Parathyroid adenoma (tissue), 2 donors: ENCODE measurements around the gene SUSD1.

ENCODE experiments used
- H2AFZ ChIP-seq: fragments of 300-600 bp; sonication (generic); one replicate; pipeline ENCODE4 v1.7.0; 2017; ENCODE audit warnings: antibody characterized with exemption, mild to moderate bottlenecking
- H3K27ac ChIP-seq: fragments of 300-600 bp; sonication (generic); one replicate; pipeline ENCODE4 v1.7.0; 2017
- H3K27me3 ChIP-seq: fragments of 300-600 bp; sonication (generic); one replicate; pipeline ENCODE4 v1.7.0; 2017; ENCODE audit warnings: low read length; ENCODE audit not compliant: control insufficient read depth, insufficient read depth
- H3K36me3 ChIP-seq: fragments of 300-600 bp; sonication (generic); one replicate; pipeline ENCODE4 v1.7.0; 2017; ENCODE audit warnings: low read length; ENCODE audit not compliant: control insufficient read depth, insufficient read depth
- H3K4me1 ChIP-seq: fragments of 300-600 bp; sonication (generic); one replicate; pipeline ENCODE4 v1.7.0; 2017; ENCODE audit warnings: control low read depth
- H3K4me2 ChIP-seq: fragments of 300-600 bp; sonication (generic); one replicate; pipeline ENCODE4 v1.7.0; 2017; ENCODE audit warnings: low read length
- H3K4me3 ChIP-seq: fragments of 300-600 bp; sonication (generic); one replicate; pipeline ENCODE4 v1.7.0; 2017; ENCODE audit warnings: low read depth, low read length
- H3K79me2 ChIP-seq: fragments of 300-600 bp; sonication (generic); one replicate; pipeline ENCODE4 v1.7.0; 2017; ENCODE audit warnings: control low read depth
- H3K9ac ChIP-seq: fragments of 300-600 bp; sonication (generic); one replicate; pipeline ENCODE4 v1.7.0; 2017; ENCODE audit warnings: mild to moderate bottlenecking
- H3K9me3 ChIP-seq: fragments of 300-600 bp; sonication (generic); one replicate; pipeline ENCODE4 v1.7.0; 2017; ENCODE audit warnings: low read length; ENCODE audit not compliant: control insufficient read depth
- TF ChIP-seq, protein P1 (sequence below): fragments of 300-600 bp; sonication (generic); IDR thresholded peaks from one replicate; pipeline ENCODE4 v1.7.0; 2017; ENCODE audit warnings: antibody characterized with exemption, mild to moderate bottlenecking
- donor health status: primary hyperparathyroidism.

SUSD1 gene

DNA sequence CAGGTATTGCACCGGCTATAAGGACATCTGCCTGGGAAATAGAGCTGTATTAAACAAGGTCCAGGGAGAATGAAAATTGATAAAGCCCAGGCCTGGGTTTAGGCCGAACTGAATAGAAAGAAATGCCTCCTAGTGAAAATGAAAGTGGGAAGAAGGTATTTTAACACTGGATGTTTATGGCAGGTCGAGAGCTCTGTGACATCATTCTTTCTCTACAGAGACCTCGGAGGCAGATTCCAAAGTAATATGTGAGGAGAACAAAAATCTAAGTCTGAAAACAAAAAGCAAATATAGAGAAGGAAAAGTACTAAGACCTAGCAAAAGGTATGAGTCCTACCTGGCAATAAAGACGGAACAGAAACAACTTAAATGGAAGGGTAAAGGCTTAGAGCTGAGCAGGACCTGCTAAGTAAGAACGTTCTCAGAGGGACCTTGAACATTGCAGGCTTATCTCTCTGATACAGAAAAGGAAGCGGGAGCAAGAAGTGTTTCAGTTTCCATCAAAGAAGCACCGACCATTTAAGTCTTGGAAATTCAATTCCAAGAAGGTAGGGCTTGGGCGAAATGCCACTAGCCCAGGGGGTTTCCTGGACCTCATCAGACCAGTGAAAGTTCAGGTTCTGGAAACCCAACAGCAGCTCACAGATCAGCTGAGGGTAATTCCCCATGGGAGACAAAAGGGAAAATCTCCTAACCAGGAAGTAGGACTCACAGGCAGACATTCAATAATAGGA lies 80.0 kb downstream of the SUSD1 start:
- Histone ChIP-seq H3K27me3 (no peaks in the 10 kb centered on the region), H3K79me2 (no peaks in the 10 kb centered on the region), H3K4me1 (no peaks in the 10 kb centered on the region), H2AFZ (no peak overlapping the region), H3K9me3 (no peaks in the 10 kb centered on the region), H3K9ac (no peak overlapping the region), H3K36me3 (no peaks in the 10 kb centered on the region), H3K4me2 (no peak overlapping the region), H3K4me3 (no peak overlapping the region), H3K27ac (no peak overlapping the region)
- TF ChIP-seq, protein P1, sequence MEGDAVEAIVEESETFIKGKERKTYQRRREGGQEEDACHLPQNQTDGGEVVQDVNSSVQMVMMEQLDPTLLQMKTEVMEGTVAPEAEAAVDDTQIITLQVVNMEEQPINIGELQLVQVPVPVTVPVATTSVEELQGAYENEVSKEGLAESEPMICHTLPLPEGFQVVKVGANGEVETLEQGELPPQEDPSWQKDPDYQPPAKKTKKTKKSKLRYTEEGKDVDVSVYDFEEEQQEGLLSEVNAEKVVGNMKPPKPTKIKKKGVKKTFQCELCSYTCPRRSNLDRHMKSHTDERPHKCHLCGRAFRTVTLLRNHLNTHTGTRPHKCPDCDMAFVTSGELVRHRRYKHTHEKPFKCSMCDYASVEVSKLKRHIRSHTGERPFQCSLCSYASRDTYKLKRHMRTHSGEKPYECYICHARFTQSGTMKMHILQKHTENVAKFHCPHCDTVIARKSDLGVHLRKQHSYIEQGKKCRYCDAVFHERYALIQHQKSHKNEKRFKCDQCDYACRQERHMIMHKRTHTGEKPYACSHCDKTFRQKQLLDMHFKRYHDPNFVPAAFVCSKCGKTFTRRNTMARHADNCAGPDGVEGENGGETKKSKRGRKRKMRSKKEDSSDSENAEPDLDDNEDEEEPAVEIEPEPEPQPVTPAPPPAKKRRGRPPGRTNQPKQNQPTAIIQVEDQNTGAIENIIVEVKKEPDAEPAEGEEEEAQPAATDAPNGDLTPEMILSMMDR = no peak

DNA sequence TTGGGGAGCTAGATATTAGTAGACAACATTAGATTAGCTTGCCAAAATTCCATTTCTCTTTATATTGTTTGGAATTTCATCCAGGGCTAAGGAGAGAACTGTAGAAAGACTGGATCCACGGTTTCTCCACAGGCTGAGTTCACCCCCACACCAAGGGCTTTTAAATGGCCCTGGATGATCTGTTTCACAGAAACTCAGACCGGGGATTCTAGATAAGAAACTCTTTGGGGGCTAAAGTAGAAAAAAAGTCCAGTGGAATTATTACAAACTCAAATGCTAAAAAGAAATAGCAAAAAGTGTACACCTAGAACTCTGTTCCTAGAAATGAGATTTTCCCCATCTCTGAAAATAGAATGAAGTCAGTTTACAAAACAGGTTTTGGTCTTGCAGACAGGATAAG lies 80.9 kb downstream of the SUSD1 start:
- Histone ChIP-seq H2AFZ (no peak overlapping the region), H3K9me3 (no peaks in the 10 kb centered on the region), H3K4me1 (no peaks in the 10 kb centered on the region), H3K4me2 (no peak overlapping the region), H3K27ac (no peak overlapping the region), H3K4me3 (no peak overlapping the region), H3K9ac (no peak overlapping the region), H3K36me3 (no peaks in the 10 kb centered on the region), H3K79me2 (no peaks in the 10 kb centered on the region), H3K27me3 (no peaks in the 10 kb centered on the region)
- TF ChIP-seq, protein P1 = no peak

DNA sequence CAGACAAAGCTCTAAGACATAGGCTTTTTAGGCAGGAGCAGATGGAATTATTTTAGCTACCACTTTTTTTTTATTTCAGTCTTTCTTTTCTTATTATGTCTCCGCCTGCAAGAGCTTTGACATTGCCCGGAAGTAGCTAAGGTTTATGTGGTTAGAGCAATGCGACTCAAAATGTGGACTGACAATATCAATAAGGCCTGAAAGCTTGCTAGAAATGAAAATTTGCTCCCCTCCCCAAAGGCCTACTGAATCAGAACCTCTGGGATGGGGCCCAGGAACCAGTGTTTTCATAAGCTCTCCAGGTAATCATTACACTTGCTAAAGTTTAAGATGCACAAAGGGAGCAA lies 81.3 kb downstream of the SUSD1 start:
- Histone ChIP-seq H3K9ac (no peak overlapping the region), H3K79me2 (no peaks in the 10 kb centered on the region), H3K4me2 (no peak overlapping the region), H3K27me3 (no peaks in the 10 kb centered on the region), H3K36me3 (no peaks in the 10 kb centered on the region), H3K27ac (no peak overlapping the region), H3K9me3 (no peaks in the 10 kb centered on the region), H3K4me1 (no peaks in the 10 kb centered on the region), H2AFZ (no peak overlapping the region), H3K4me3 (no peak overlapping the region)
- TF ChIP-seq, protein P1 = no peak

DNA sequence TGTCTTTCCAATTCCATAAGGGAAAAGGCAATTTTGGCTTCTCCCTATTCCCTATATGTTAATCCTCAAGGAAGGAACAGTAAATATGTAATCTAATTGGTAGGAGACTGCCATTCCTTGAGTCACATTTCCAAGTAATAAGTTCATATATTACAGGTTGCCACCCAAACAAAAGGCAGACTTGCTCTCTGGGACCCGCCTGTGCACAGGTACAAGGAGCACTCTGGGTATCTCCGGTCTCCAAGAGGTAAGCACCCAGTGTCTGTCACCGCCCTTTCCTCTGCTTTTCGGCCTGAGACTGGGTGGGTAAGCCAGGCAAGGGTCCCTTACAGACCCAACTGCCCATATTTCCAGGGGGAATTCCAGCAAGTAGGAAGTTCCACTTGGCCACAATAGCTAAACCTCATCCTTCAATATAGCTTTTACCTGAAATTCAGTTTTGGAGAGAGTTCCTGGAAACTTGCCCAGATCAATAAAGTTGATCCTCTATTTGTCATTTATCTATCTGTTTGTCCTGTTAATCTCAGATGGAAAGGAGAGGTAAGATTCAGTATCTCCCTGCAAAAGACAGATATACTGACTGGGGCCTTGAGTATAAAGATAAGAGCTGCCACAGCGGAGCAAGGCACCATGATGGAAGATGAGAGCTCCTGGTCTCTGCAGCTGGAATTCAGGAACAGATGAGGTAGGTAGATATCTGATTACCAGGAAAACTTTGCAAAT lies 81.8 kb downstream of the SUSD1 start:
- Histone ChIP-seq H3K27me3 (no peaks in the 10 kb centered on the region), H2AFZ (no peak overlapping the region), H3K9ac (no peak overlapping the region), H3K4me3 (no peak overlapping the region), H3K4me1 (no peaks in the 10 kb centered on the region), H3K4me2 (no peak overlapping the region), H3K9me3 (no peaks in the 10 kb centered on the region), H3K27ac (no peak overlapping the region), H3K36me3 (no peaks in the 10 kb centered on the region), H3K79me2 (no peaks in the 10 kb centered on the region)
- TF ChIP-seq, protein P1 = no peak
